Adrenal gland (tissue), 12 donors: ENCODE data around the gene CDIP1. TPM values are rescaled to one million over a fixed set of nuclear protein-coding genes. Genes with fewer than 3 reads are reported as not detected.
A peak's percentile ranks its signal among the peaks of the same experiment; 100 is the strongest.

Experiments used
- DNase-seq, 7 donors: peaks; one replicate each; pipeline ENCODE4 v3.0.0-alpha.2; 2019 to 2020
- H3K27ac ChIP-seq, 5 donors: fragments of 200-600 bp; sonication (generic) in 4 of 5; 1 replicate in 3 of 5; 2 replicates in 2 of 5; pipeline versions ENCODE4 v1.5.1 to v1.8.0; 2016 to 2020; ENCODE audit warnings: mild to moderate bottlenecking in 1 of 5
- H3K27me3 ChIP-seq: fragments of 200-600 bp; 2 replicates; pipeline ENCODE4 v1.8.0; 2021
- H3K36me3 ChIP-seq, 2 donors: fragments of 200-600 bp; replicated peaks in 1 of 2; 1 replicate in 1 of 2; 2 replicates in 1 of 2; pipeline versions ENCODE4 v1.5.1 to v1.8.0; 2018 to 2022
- H3K4me1 ChIP-seq, 2 donors: fragments of 200-600 bp; replicated peaks in 1 of 2; 1 replicate in 1 of 2; 2 replicates in 1 of 2; pipeline versions ENCODE4 v1.5.1 to v1.8.0; 2018 to 2021
- H3K4me3 ChIP-seq, 4 donors: fragments of 200-600 bp; sonication (generic) in 3 of 4; one replicate each; pipeline ENCODE4 v1.5.1; 2016 to 2018
- H3K9me3 ChIP-seq, 3 donors: fragments of 200-600 bp; sonication (generic) in 1 of 3; replicated peaks in 1 of 3; 1 replicate in 2 of 3; 2 replicates in 1 of 3; pipeline versions ENCODE4 v1.5.1 to v1.8.0; 2016 to 2021
- POLR2A ChIP-seq, 2 donors: fragments of 450-650 bp; IDR thresholded peaks; one replicate each; pipeline ENCODE4 v1.6.1; 2017; ENCODE audit warnings: antibody characterized with exemption in 2 of 2, mild to moderate bottlenecking in 2 of 2, moderate library complexity in 1 of 2
- WGBS, 4 donors: extraction: QIAGEN DNeasy Blood & Tissue Kit in 2 of 4; methylation state at CpG; one replicate each; pipeline versions ENCODE4 v1.1.5 to v1.1.7; 2013 to 2017; 5-methylcytosine and 5-hydroxymethylcytosine counted together
- intact Hi-C, 2 donors: fragments of 100-400 bp; cut with DNase I; formaldehyde crosslinking; loops; one replicate each; pipeline versions ENCODE4 v1.14.1 to v1.15.0; 2022 to 2023
- polyA plus RNA-seq, 3 donors: library from polyadenylated mRNA; stranded (reverse); fragments of 200-250 nt in 2 of 3; fragments of 350-450 nt in 1 of 3; fragmentation: Illumina TruSeq in 1 of 3; extraction: RNeasy Lipid Tissue Mini Kit (QIAGEN cat#74804) in 1 of 3; gene quantifications; one replicate each; pipeline ENCODE4 v1.2.3, GENCODE V29; 2013 to 2014
- total RNA-seq, 9 donors: library from RNA; depleted of rRNA in 4 of 9; stranded (reverse); fragments of >200 nt in 4 of 9; fragments of 120-200 nt in 1 of 9; fragmentation: NEBNext Ultra II Directional in 1 of 9; extraction: Animal tissue kit (Norgen Biotek cat#: 25700) in 1 of 9; gene quantifications; one replicate each; pipeline versions ENCODE4 v1.1.0 to v1.2.4, GENCODE V29; 2013 to 2023
- TF ChIP-seq, protein P1 (sequence below), 6 experiments: fragments of 450-650 bp in 4 of 6; fragments of 200-600 bp in 2 of 6; sonication (generic) in 1 of 6; IDR thresholded peaks; 1 replicate in 5 of 6; 2 replicates in 1 of 6; pipeline versions ENCODE4 v1.5.1 to v1.8.0; 2016 to 2021; ENCODE audit warnings: antibody characterized with exemption in 6 of 6, mild to moderate bottlenecking in 2 of 6, moderate library complexity in 1 of 6
- donor health status: healthy with polysubstance abuse.
- donor health status: Bipolar disorder and iron deficiency.
- donor health status: DM: yes; HTN: yes; CAD: no.
- donor health status: DM: no; HTN: no; CAD: no.
- donor health status: DM: no; HTN: no; CAD: no.
- donor health status: DM: yes; HTN: yes; CAD: no.

The CDIP1 gene
- total and polyA plus RNA-seq, 12 donors, result 23.6 to 68.0 (median 42.2) TPM

GRCh38 chr16:4523686-4524085, 14.9 kb downstream of the CDIP1 start:
- DNase-seq, result no peak
- no peaks in the 10 kb centered on the region for H3K27me3 ChIP-seq
- TF ChIP-seq POLR2A (IDR thresholded peaks at IDR 0.05), result no peak
- TF ChIP-seq, protein P1, sequence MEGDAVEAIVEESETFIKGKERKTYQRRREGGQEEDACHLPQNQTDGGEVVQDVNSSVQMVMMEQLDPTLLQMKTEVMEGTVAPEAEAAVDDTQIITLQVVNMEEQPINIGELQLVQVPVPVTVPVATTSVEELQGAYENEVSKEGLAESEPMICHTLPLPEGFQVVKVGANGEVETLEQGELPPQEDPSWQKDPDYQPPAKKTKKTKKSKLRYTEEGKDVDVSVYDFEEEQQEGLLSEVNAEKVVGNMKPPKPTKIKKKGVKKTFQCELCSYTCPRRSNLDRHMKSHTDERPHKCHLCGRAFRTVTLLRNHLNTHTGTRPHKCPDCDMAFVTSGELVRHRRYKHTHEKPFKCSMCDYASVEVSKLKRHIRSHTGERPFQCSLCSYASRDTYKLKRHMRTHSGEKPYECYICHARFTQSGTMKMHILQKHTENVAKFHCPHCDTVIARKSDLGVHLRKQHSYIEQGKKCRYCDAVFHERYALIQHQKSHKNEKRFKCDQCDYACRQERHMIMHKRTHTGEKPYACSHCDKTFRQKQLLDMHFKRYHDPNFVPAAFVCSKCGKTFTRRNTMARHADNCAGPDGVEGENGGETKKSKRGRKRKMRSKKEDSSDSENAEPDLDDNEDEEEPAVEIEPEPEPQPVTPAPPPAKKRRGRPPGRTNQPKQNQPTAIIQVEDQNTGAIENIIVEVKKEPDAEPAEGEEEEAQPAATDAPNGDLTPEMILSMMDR (IDR thresholded peaks at IDR 0.05), result no peak
- no peak overlapping the region for H3K4me3 ChIP-seq
- intact Hi-C loops, result no loop called here
- WGBS, 4 donors, result 89 to 100% (median 92%) methylated on average over 2 to 4 of the region's 4 CpGs
- no peaks in the 10 kb centered on the region for H3K36me3 ChIP-seq
- H3K4me1 ChIP-seq, result peaks cover 5 to 12% of the 10 kb centered on the region in 2 donors
- no peaks in the 10 kb centered on the region for H3K9me3 ChIP-seq
- peak overlapping the region in 1 of 5 donors; percentile 50 for H3K27ac ChIP-seq

GRCh38 chr16:4522051-4522581, 16.5 kb downstream of the CDIP1 start:
- Histone ChIP-seq H3K4me3 (no peak overlapping the region), H3K27me3 (no peaks in the 10 kb centered on the region), H3K27ac (peak overlapping the region in 1 of 5 donors; percentile 50), H3K36me3 (no peaks in the 10 kb centered on the region), H3K4me1 (peaks cover 2 to 12% of the 10 kb centered on the region in 2 donors), H3K9me3 (no peaks in the 10 kb centered on the region)
- peak in 1 of 7 donors; percentile 81 for DNase-seq
- 58 to 70% (median 66%) methylated on average over 5 to 8 of the region's 8 CpGs for WGBS, 4 donors
- intact Hi-C loops, result no loop called here
- no peak for TF ChIP-seq POLR2A (IDR thresholded peaks at IDR 0.05)

GRCh38 chr16:4520913-4521312, 17.7 kb downstream of the CDIP1 start:
- intact Hi-C loops, result no loop called here
- no peak overlapping the region for H3K4me3 ChIP-seq
- H3K27me3 ChIP-seq, result no peaks in the 10 kb centered on the region
- H3K9me3 ChIP-seq, result no peaks in the 10 kb centered on the region
- WGBS, 4 donors, result 79 to 87% (median 86%) methylated on average over 6 to 7 of the region's 7 CpGs
- H3K4me1 ChIP-seq, result peaks cover 4 to 16% of the 10 kb centered on the region in 2 donors
- TF ChIP-seq, protein P1 (IDR thresholded peaks at IDR 0.05), result no peak
- TF ChIP-seq POLR2A (IDR thresholded peaks at IDR 0.05), result no peak
- DNase-seq, result no peak
- H3K27ac ChIP-seq, result no peak overlapping the region
- no peaks in the 10 kb centered on the region for H3K36me3 ChIP-seq

GRCh38 chr16:4519274-4520058, 19.1 kb downstream of the CDIP1 start:
- 84 to 92% (median 87%) methylated on average over 15 of the region's 15 CpGs for WGBS, 4 donors
- Histone ChIP-seq H3K4me3 (no peak overlapping the region), H3K27me3 (no peaks in the 10 kb centered on the region), H3K36me3 (no peaks in the 10 kb centered on the region), H3K9me3 (no peaks in the 10 kb centered on the region), H3K27ac (no peak overlapping the region), H3K4me1 (peaks cover 17 to 30% of the 10 kb centered on the region in 2 donors)
- DNase-seq, result no peak
- TF ChIP-seq POLR2A (IDR thresholded peaks at IDR 0.05), result no peak
- TF ChIP-seq, protein P1 (IDR thresholded peaks at IDR 0.05), result no peak
- intact Hi-C loops, result no loop called here
